ENCODE results near the gene CT47C1. TPM values are rescaled to one million over a fixed set of nuclear protein-coding genes. Genes with fewer than 3 reads are reported as not detected.

CT47C1 gene
- total RNA-seq, 1 donor from 2014 or later, result not detected

Other genes starting within 250 kb of the CT47C1 start
- not detected for gene ZCCHC12, start 249.2 kb upstream of the CT47C1 start, total RNA-seq
- gene LONRF3, start 98.4 kb upstream of the CT47C1 start, total RNA-seq, result 5.9 TPM
- gene KIAA1210, start 54.8 kb downstream of the CT47C1 start, total RNA-seq, result 0.27 TPM
- gene PGRMC1, start 163.3 kb downstream of the CT47C1 start, total RNA-seq, result 131 TPM

Data from sciatic nerve (tissue), 1 donor.